GM19463 (cell line): ENCODE data around the gene FLT3.
A peak's percentile ranks its signal among the peaks of the same experiment; 100 is the strongest.
"Not testable (repeated sequence)": the region's sequence is repeated elsewhere in the genome, so short reads cannot be mapped to it uniquely, and the experiment has no call there.

Experiments
- ATAC-seq: cut with Tn5 transposase; IDR thresholded peaks from one replicate; pipeline ENCODE4 v1.9.1; 2021; ENCODE audit warnings: mild to moderate bottlenecking, moderate library complexity; ENCODE audit not compliant: unreplicated experiment

Gene FLT3

DNA sequence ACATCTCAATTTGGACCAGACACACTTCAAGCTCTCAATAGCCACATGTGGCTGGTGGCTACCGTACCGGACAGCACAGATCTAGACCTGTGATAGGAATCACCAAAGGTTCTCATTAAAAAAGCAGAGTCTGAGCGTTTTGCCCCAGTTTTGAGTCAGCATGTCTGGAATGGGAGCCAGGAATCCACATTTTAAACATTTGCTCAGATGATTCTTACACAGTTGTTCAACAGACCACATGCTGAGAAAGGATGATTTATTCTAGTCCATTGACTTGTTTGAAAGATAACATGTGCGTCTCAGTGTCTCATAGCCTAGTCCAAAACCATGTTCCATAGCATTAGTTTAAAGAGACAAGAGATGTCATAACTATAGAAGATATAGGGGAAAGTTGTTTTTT lies 53.4 kb downstream of the FLT3 start:
- ATAC-seq, result no peak

DNA sequence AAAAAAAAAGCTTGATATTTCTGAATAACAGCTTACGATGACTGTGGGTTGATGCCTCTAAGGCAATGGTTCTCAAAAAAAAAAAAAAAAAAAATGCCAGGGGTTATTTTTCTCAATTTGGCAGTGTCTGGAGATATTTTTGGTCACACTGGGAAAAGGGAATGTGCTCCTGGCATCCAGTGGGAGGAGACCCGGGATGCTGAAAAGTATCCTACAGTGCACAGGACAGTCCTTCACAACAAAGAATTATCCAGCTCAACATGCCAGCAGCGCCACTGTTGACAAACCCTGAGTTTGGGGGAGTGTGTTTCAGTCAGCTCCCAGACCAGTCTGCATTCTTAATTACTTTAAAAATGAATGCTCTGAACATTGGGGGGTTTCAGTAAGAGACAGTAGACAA lies 54.5 kb downstream of the FLT3 start:
- ATAC-seq, result no peak

DNA sequence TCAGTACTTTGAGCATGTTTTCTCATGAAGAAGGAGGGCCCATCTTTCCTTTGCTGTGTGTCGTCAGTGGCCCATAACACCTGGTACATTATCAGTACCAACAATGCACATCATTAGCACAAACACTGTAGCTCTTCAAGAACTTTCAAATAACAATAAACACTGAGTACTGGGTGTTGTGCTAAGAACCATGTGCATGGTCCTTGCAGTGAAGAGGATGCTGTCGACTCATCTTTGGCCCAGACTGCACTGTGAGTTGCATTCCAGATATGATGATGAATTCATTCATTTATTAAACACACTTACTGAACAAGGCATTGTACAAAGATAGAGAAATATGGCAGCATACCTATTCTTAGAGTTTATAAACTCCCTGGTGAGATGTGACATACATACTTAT lies 55.8 kb downstream of the FLT3 start:
- ATAC-seq, result no peak

DNA sequence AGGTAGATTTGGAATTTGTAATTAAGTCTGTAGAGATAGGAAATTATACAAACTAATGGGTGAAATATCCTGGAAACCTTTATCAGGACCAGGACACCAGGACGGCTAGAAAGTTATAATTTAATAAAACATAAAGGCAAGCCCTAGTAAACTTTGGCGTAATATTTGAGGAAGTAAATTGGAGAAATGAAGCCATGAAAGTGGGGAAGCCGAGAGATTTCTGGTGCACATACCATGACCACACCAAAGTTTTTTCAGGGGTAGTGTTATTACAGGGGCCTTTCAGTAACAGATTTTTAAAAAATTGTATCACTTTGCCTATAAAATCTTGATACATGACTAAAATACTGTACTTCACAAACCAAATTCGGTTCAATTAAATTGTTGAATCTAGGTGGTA lies 57.2 kb downstream of the FLT3 start:
- ATAC-seq, result no peak

DNA sequence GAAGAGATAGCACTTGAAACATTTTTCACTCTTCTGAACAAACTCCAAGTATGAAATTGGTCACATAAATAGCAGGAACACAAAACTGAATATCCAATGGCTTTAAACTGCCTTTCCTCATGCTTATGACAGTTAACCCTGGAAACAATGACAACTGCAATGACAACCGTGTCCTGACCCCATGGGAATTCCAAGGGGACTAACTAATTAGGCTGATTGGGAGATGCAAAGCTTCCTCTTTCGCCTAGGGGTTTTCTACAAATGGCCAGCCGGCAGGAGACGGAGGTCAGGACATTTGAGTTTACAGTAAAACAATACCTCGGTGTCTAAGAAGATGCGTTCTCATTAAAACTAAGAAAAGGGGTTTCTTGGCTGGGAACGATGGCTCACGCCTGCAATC lies 58.9 kb downstream of the FLT3 start:
- no peak for ATAC-seq

DNA sequence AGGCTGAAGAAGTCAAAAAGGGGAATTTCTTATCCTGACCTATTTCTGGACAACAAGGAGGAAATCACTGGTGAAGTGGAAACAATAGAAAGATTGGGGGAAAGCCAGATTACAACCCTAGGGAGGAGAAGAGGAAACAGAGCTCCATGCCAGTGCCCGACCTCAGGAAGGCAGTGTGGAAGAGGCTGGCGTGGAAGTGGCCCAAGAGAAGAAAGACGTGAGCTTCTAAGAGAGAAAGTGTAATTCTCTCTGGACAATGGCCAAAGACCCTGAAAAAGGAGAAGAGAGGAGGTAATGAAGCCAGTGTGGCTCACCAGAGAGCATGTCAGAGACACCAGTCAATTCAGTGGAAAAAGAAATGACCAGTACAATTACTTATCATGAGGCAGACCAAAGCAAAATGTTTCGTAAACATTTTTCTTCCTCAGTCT lies 59.3 kb downstream of the FLT3 start:
- no peak for ATAC-seq

DNA sequence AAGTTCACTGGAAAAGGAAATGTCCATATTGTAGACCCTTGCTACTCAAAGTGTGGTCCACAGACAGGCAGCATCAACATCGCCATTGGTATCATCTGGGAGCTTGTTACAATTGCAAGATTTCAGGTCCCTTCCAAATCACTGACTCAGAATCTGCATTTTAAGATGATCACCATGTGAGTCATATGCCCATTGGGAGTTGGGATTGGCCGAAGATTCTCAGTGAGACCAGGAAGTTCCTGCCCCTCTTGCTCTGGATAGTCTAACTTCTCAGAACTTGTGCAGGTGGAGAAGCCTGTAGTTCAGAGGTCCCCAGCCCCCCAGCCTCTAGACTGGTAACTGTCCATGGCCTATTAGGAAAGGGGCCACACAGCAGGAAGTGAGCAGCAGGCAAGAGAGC lies 63.0 kb downstream of the FLT3 start:
- no peak for ATAC-seq

DNA sequence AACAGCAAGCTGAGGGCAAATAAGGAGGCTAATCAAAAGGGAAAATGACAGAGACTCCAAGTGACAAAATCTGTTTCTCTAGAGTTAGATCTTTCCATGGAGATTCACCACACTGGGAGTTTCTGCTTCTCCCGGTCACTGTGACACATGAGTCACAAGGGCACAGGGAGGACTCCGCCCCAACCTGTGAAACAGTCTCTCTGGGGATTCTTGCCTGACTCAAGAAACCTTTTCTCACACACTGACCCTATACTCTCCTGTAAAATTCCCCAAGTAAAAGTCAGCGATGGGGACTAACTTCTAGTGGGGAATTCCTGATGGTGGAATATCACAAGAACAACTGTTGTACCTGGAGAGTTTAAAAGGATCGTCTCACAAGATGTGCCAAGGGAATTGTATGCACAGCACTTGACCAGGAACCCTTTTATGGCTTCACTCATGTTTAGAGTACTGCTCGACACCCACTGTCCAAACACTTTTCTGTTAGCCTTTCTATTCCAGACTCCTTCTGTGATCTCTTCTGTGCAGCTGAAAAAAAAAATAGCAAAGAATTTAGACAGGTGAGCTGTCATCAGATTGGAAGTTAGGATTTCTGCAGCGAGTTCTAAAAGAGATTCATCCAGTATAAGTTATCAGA lies 65.1 kb downstream of the FLT3 start:
- ATAC-seq, result peak; percentile 42

DNA sequence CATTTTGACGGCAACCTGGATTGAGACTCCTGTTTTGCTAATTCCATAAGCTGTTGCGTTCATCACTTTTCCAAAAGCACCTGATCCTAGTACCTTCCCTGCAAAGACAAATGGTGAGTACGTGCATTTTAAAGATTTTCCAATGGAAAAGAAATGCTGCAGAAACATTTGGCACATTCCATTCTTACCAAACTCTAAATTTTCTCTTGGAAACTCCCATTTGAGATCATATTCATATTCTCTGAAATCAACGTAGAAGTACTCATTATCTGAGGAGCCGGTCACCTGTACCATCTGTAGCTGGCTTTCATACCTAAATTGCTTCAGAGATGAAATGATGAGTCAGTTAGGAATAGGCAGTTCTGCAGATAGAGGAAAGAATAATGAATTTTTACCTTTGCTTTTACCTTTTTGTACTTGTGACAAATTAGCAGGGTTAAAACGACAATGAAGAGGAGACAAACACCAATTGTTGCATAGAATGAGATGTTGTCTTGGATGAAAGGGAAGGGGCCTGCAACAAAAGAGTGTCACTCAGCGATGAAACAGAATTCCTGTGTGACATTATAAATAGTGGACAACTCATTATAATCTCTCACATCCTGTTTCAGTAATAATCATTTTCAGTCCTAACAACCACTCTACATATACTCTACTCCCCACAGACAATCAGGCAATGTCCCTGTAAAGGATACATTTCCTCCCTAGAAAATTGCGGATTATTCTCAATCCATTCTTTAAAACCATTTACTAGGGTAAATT lies 66.3 kb downstream of the FLT3 start:
- no peak for ATAC-seq

DNA sequence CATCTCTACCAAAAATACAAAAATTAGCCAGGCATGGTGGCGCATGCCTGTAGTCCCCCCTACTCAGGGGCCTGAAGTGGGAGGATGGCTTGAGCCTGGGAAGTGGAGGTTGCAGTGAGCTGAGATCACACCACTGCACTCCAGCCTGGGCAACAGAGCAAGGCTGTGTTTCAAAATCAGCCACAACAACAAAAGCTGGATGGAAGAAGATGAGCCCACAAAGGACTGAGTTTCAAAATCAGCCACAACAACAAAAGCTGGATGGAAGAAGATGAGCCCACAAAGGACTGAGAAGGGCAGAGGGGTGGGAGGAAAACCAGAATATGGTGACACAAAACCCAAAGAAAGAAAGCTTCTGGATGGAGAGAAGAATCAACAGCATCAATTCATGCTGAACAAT lies 67.9 kb downstream of the FLT3 start:
- not testable (repeated sequence) for ATAC-seq

DNA sequence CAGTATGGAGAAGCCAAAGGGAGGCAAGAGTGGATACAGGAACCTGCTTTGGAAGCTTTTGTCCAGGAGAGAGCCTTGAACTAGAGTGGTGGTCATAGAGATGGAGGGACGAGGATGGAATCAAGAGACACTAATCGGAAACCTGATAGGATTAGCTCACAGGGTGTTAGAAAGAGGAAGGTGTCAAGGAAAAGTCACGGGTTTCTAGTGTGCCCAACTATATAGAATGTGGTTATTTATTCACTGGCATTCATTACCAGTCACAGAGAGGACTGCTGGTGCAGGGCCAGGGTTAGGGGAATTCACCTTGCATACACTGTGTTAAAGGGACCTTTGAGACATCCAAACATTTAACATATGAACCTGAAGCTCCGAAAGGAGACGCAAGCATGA lies 68.5 kb downstream of the FLT3 start:
- peak; percentile 39 for ATAC-seq

DNA sequence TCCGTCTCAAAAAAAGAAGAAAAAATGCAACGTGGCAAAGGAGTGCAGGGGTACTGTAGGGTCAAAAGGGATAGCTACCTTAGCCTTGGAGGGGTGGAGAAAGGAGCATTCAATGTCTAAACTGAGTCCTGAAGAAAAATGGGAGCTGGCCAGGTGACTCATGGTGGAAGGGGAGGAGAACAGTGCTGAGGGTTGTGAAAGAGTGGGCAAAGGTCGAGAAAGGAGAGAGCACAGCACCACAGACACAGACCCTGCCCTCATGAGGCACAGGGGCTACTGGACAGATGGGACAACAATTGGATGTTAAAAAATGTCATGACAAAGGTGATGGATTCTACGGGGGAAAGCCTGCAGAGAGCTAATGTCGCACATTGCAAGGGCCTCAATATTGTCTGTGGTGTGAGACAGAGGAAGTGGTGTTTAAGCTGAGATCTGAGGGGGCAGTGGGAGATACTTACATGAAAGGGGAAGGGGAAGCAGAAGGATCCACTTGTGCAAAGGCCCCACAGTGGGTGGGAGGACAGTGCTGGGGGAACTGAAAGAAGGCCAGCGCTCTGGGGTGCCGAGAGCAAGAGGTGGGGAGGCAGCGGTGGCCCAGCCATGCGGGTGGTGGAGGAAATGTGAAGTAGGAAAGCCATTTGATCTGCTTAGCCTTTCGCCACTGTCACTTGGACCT lies 69.0 kb downstream of the FLT3 start:
- ATAC-seq, result peak; percentile 35

DNA sequence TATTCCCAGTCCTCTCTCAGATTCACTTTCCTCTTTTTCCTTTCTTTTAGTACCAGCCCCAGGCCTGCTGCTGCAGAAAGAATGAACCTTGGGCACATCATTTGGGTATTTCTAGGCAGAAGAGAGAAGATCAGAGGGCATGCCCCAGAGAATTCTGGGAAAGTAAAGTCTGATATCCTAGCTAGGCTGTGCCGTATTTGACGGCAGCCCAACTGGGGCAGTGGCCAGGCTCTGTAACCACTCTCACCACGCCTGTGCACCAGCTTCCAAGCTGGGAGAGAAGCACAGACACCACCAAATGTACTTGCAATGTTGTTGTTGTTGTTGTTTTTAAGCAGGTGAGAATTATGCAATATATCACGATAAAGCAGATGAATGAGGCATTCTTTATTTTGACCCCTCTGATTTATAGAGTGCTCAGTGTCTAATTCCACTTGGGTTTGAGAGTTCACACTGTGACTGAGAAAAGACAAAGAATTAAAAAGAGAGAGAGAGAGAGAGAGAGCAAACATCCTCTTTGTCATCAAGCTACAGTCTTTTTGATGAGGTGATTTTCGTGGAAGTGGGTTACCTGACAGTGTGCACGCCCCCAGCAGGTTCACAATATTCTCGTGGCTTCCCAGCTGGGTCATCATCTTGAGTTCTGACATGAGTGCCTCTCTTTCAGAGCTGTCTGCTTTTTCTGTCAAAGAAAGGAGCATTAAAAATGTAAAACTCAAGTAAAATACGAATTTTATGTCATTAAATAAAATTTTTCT lies 72.6 kb downstream of the FLT3 start:
- ATAC-seq, result no peak

DNA sequence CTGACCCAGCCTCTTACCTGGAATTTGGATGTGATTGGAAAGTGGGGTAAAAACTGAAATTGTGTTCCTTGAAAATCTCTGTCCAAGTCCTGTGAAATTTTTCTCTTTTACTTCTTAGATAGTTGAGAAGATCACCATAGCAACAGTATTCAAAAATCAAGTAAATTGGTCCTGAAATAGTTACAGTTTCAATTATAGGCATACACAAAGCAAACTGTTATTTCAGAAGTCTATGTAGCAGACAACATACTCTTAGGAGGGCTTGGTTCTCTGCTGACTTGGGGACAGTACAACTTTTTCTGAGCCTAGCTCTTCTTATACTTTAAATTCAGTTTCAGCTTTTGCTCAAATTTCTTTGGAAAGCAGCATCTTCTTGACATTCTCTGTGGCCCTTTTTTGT lies 73.3 kb downstream of the FLT3 start:
- no peak for ATAC-seq

DNA sequence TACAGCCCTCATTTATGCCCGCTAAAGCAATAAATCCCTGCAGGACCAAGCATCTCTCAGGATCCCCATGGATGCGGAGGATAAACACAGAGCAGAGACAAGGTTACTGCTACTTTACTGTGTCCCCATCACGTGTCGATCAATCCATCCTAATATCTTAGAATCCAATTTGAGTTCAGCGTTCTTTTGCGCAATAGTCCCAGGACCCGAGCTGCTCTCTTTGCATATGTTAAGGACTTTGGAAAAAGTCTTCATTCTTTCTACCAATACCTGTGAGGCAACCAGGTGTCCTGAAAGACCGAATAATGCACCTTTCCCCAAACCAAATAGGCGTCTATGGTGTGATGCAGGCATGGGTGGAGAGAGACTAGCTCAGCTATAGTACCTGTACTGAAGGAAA lies 73.9 kb downstream of the FLT3 start:
- ATAC-seq, result no peak

DNA sequence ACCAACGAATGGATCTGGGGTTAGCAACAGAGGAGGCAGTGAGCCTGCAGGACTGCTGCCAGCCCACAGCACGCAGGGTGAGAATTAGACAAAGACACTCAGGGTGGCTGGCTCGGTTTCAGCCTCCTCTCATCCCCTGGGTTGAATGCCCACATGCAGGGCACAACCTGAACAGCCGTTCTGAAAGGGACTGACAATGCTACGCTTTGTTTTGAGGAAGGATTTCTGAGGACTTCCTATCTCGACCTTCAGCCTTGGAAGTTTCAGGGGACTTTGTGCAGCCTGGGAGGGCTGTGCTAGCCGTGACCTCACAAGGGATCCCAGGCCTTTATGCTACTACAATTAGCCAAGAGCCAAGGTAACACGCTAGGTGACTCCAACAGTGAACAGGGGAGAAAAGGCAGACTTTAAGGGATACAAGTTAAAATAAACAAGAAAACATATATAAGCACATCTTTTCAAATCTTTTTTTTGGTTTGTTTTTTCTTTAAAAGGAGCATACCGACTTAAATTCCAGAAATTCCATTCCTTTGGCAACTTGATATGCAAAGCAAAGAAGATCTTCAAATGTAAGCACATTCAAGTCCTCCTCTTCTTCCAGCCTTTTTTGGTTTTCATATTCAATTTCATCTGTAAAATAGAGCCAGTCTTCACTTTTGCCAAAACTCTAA lies 77.4 kb downstream of the FLT3 start:
- no peak for ATAC-seq

DNA sequence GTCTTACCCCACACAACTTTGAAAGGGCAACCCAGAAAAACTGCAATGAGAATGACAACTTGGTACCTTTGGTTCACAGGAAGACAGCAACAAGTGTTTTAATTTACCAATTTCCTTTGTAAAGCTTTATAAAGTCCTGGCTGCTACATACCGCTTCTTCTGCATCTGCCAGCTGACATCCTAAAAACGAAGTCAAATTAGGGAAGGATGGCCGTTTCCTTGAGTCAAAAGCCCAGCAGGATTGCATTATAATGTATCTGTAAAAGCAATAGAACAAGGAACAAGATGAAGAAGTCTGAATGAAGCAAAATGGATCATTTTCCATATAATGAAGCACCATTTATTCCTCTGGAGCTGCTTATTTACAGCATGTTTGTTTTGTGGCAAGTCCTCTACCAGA lies 86.1 kb downstream of the FLT3 start:
- ATAC-seq, result no peak

DNA sequence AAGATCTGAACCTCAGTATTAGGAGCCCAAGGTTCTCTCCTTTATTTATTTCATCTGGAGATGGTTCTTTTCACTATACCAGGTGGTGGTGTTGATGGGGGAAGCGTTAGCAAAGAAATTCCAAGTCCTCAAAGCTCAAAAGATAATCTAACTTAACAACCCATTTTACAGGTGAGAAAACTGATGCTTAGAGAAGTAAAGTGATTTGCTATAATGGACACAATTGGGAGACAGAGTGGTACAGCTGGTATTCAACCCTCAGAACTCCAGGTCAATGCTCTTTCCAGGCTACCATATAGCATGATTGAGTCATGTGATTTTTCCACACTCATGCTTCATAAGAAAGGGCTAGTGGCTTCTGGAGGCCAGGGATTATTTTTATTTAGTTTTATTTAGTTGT lies 86.9 kb downstream of the FLT3 start:
- ATAC-seq, result no peak

DNA sequence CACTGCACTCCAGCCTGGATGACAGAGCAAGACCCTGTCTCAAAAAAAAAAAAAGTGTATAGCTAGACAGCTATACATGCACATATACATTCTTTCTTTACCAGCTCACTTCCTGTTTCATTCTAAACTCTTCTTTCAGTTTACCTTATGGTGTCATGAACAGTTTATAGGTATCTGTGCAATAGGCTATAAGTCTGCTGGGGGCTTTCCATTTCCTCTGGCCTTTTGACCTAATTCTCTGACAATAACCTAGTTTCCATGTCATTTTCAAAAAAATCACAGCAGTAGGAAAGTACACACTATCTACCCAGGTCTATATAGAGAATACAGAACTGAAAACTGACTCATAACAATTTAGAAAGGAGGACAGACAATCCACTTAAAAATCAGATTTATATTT lies 87.5 kb downstream of the FLT3 start:
- ATAC-seq, result peak; percentile 89

DNA sequence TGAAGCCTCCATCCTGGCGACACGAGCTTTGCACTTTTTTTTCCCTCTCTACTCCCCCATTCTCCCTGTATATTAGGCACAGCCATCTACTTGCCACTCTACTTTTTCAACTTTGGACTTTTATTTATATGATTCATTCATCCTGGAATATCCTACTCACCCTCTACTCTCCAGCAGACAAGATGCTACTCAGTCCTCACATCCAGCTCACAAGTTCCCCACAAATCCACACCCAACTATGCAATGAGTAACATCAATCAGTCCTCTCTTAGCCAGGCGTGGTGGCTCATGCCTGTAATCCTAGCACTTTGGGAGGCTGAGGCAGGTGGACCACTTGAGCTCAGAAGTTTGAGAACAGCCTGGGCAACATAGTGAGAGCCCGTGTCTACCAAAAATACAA lies 88.0 kb downstream of the FLT3 start:
- no peak for ATAC-seq

DNA sequence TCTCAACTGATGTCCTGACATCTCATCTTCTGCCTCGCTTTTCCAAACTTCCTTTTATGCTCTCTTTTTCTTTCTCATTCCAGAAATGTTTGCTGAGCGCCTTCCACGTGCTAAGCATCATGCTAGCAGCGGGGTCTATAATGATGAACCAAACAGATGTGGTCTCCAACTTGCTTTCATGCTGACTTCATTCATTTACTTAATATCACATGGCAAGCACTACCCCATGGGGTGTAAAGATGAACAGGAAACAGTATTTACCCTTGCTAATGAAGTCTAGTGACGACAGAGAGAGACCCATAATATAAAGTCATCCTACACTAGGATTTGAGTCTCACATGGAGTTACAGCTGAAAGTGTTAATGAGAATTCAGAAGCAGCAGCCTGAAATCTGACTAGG lies 90.3 kb downstream of the FLT3 start:
- no peak for ATAC-seq
